Lower leg skin (tissue), 4 donors: ENCODE results near the gene CCNB3. TPM values are rescaled to one million over a fixed set of nuclear protein-coding genes. Genes with fewer than 3 reads are reported as not detected.
"Not testable (repeated sequence)": the region's sequence is repeated elsewhere in the genome, so short reads cannot be mapped to it uniquely, and the experiment has no call there.

Experiments
- DNase-seq, 2 donors: peaks; one replicate each; pipeline ENCODE4 v3.0.0-alpha.2; 2019; ENCODE audit warnings: low spot score in 2 of 2
- H3K4me3 ChIP-seq: fragments of 200-600 bp; sonication (generic); 2 replicates; pipeline ENCODE4 v1.5.1; 2017; ENCODE audit warnings: mild to moderate bottlenecking, low read depth; ENCODE audit not compliant: poor library complexity, severe bottlenecking
- POLR2A ChIP-seq, 2 donors: fragments of 450-650 bp; IDR thresholded peaks; one replicate each; pipeline ENCODE4 v1.6.1; 2016 to 2017; ENCODE audit warnings: antibody characterized with exemption in 2 of 2, mild to moderate bottlenecking in 1 of 2, moderate library complexity in 1 of 2
- WGBS, 2 donors: methylation state at CpG; one replicate each; pipeline ENCODE4 v1.1.5; 2018; 5-methylcytosine and 5-hydroxymethylcytosine counted together
- intact Hi-C: fragments of 100-400 bp; cut with DNase I; formaldehyde crosslinking; loops from one replicate; pipeline ENCODE4 v1.15.0; 2023; ENCODE audit warnings: low total_unique reads
- total RNA-seq, 4 donors: library from RNA; depleted of rRNA; stranded (reverse); fragments of >200 nt; gene quantifications; one replicate each; pipeline ENCODE4 v1.1.0, GENCODE V29; 2016
- TF ChIP-seq, protein P1 (sequence below), 3 donors: fragments of 450-650 bp; IDR thresholded peaks; one replicate each; pipeline ENCODE4 v1.5.1; 2016; ENCODE audit warnings: antibody characterized with exemption in 3 of 3, mild to moderate bottlenecking in 3 of 3, moderate library complexity in 2 of 3

CCNB3 gene
- total RNA-seq, 4 donors from 2014 or later: 0.36 to 1.6 (median 0.68) TPM

DNA sequence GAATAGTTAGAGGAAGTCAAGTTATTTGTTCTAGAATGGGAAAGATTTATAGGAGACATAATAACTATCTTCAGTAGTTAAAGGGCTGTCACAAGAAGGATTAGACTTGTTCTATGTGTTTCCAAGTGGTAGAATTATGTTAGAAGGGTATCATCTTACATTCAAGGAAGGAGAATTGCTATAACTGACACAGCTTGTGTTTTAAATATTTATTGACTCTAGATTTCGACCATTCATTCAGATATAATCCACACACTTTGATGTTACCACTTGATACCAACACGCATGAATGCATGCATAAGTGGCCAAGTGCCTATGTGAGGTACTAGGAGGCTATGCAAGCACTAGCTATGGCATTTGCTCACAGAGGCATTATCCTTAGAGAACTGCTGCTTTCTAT lies 122.7 kb downstream of the CCNB3 start:
- 57 to 71% methylated on average over 2 of the region's 2 CpGs for WGBS, 2 donors
- intact Hi-C loops: no loop called here
- H3K4me3 ChIP-seq: no peak overlapping the region
- no peak for TF ChIP-seq POLR2A (IDR thresholded peaks at IDR 0.05)
- TF ChIP-seq, protein P1, sequence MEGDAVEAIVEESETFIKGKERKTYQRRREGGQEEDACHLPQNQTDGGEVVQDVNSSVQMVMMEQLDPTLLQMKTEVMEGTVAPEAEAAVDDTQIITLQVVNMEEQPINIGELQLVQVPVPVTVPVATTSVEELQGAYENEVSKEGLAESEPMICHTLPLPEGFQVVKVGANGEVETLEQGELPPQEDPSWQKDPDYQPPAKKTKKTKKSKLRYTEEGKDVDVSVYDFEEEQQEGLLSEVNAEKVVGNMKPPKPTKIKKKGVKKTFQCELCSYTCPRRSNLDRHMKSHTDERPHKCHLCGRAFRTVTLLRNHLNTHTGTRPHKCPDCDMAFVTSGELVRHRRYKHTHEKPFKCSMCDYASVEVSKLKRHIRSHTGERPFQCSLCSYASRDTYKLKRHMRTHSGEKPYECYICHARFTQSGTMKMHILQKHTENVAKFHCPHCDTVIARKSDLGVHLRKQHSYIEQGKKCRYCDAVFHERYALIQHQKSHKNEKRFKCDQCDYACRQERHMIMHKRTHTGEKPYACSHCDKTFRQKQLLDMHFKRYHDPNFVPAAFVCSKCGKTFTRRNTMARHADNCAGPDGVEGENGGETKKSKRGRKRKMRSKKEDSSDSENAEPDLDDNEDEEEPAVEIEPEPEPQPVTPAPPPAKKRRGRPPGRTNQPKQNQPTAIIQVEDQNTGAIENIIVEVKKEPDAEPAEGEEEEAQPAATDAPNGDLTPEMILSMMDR (IDR thresholded peaks at IDR 0.05): no peak
- DNase-seq: no peak

DNA sequence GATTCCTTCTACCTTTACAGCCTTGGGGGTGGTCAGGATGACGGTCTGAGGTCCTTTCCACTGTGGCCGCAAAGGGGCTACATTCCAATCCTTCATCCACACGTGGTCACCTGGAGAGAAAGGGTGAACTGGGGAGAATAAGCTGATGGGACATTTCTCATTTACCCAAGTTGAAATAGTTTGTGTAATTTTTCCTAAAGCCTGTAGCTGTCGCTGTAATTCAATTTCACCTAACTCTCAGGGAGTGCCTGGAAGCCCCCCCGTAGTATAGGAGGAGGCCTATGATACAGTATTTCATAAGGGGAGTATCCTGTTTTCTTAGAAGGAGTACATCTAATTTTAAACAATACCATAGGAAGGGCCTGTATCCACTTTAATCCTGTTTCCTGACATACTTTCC lies 128.1 kb downstream of the CCNB3 start:
- DNase-seq, H3K4me3 ChIP-seq, intact Hi-C loops: not testable (repeated sequence)
- 27 to 36% methylated on average over 2 to 5 of the region's 5 CpGs for WGBS, 2 donors

DNA sequence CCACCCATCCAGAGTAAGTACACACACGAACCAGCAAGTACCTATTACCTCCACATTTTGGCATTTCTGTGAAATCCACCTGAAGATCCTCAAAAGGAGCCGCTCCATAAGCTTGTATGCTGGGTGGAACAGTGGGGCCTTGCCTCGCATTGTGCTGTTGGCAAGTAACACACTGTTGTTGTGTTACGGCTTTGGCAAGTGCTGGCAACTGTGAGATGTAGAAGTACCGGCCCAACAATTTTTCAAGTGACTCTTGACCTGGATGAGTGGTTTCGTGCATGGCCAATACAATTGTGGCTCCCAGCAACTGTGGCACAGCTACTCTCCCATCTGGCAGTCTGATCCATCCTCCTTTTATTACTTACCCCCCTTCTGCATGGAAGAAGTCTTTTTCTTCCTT lies 128.7 kb downstream of the CCNB3 start:
- intact Hi-C loops: no loop called here
- no peak overlapping the region for H3K4me3 ChIP-seq
- 77 to 87% methylated on average over 6 of the region's 6 CpGs for WGBS, 2 donors
- no peak for DNase-seq
- TF ChIP-seq, protein P1 (IDR thresholded peaks at IDR 0.05): no peak
- TF ChIP-seq POLR2A (IDR thresholded peaks at IDR 0.05): no peak

DNA sequence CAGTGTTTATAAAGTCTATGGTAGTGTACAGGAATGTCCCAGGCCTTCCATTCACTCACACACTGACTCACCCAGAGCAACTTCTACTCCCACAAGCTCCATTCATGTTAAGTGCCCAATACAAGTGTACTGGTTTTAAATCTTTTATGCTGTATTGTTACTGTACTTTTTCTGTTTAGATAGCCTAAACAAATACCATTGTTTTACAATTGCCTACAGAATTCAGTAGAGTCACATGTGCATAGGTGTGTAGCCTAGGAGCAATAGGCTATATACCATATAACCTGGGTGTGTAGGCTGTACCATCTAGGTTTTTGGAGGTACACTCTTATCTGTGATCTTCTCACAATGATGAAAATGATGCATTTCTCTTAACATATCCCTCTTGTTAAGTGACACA lies 139.4 kb downstream of the CCNB3 start:
- no peak for TF ChIP-seq POLR2A (IDR thresholded peaks at IDR 0.05)
- TF ChIP-seq, protein P1 (IDR thresholded peaks at IDR 0.05): no peak
- intact Hi-C loops: no loop called here
- DNase-seq: no peak
- no peak overlapping the region for H3K4me3 ChIP-seq

DNA sequence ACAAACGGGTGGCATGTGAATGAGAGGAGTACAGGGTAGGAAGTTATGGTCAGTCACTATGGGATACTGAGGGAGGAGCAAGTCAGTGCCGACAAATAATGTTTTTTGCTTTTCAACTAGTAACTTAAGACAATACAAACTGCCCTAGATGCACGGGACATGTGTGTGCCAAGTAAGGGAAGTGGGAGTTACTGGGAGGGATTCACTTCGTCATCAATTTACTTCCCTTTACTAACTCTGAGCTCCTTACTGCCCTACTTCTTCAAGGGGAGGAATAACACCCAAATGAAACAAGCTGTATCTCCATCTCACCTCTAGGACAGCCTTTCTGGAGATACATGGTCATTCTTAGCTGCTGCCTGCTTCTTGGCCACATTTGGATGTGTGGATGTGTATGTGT lies 168.4 kb downstream of the CCNB3 start:
- intact Hi-C loops: no loop called here
- TF ChIP-seq, protein P1 (IDR thresholded peaks at IDR 0.05): no peak
- TF ChIP-seq POLR2A (IDR thresholded peaks at IDR 0.05): no peak
- DNase-seq: no peak
- no peak overlapping the region for H3K4me3 ChIP-seq
- WGBS, 2 donors: 56 to 69% methylated on average over 4 of the region's 4 CpGs

DNA sequence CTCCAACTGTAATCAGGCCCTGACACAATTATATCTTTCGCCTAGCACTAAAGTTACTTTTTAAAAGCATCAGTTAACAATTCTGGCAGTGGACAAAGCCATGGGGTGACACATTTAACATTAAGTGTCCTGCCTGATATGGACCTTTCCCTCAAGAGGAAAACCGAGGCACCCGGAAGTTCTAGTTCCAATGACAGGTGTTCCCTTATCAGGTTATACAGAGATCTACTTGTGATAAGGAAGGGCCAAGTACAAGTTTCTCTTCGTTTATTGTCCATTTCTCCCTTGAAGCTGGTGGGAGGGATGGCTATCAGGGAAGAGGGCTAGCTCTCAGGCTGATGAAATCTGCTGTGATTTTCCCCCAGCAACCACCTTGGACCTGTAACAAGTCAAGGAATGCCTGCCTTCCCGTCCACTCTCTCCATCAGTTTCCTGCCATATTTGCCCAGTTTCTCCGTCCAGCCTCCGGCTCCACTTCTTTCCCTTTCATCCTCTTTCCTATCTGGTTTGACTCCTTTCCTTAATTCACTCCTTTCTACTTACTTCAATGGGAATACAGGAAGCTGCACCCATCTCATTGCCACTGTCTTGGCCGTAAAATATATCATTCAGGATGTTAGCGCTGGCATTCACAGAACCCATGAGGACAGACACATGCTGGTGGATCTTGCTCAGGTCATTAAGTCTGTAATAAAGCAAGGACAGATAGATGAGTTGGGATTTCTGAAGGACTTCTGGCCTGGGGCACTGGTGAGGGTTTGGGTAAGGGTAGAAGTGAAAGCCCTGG lies 171.1 kb downstream of the CCNB3 start:
- intact Hi-C loops: no loop called here
- H3K4me3 ChIP-seq: no peak overlapping the region
- no peak for DNase-seq
- 81 to 89% methylated on average over 9 of the region's 9 CpGs for WGBS, 2 donors
- TF ChIP-seq, protein P1 (IDR thresholded peaks at IDR 0.05): no peak
- no peak for TF ChIP-seq POLR2A (IDR thresholded peaks at IDR 0.05)
